A673 (cell line): ENCODE results near the gene DLG5. TPM values are rescaled to one million over a fixed set of nuclear protein-coding genes. Genes with fewer than 3 reads are reported as not detected.

Experiments used
- BruUV-seq: library from RNA; stranded (reverse); fragments of 400-500 nt; replicated peaks from 2 replicates; lab custom pipeline; 2021; lab: Mats Ljungman, UMichigan
- CTCF ChIA-PET: fragments of 300-600 bp; sonication (Branson Sonifier 250); formaldehyde crosslinking; loops from one replicate; lab custom pipeline; 2022; ENCODE audit warnings: antibody characterized with exemption; lab: Charles Lee
- POLR2A ChIA-PET: fragments of 300-600 bp; sonication (Branson Sonifier 250); formaldehyde crosslinking; loops from one replicate; lab custom pipeline; 2022; ENCODE audit warnings: antibody characterized with exemption; ENCODE audit not compliant: low non-redundant PET; lab: Charles Lee
- DNase-seq: peaks from one replicate; pipeline ENCODE4 v3.0.0-alpha.2; 2015; ENCODE audit warnings: low spot score
- H3K27ac ChIP-seq: fragments of 200-600 bp; sonication (generic); 2 replicates; pipeline ENCODE4 v1.5.1; 2016; ENCODE audit warnings: mixed run types, low read depth, mild to moderate bottlenecking, mixed read lengths, antibody characterized with exemption, low read length; ENCODE audit not compliant: poor library complexity, severe bottlenecking
- H3K27me3 ChIP-seq: fragments of 200-600 bp; sonication (generic); replicated peaks from 2 replicates; pipeline ENCODE4 v1.6.1; 2017; ENCODE audit warnings: mixed run types, low read depth, mild to moderate bottlenecking, mixed read lengths, antibody characterized with exemption, low read length; ENCODE audit not compliant: insufficient read depth, poor library complexity
- H3K36me3 ChIP-seq: fragments of 200-600 bp; sonication (generic); 2 replicates; pipeline ENCODE4 v1.6.1; 2016; ENCODE audit warnings: mixed run types, mild to moderate bottlenecking, mixed read lengths, antibody characterized with exemption, low read length; ENCODE audit not compliant: insufficient read depth, poor library complexity, severe bottlenecking
- H3K4me1 ChIP-seq: fragments of 200-600 bp; sonication (generic); 2 replicates; pipeline ENCODE4 v1.6.1; 2017; ENCODE audit warnings: mixed run types, mild to moderate bottlenecking, mixed read lengths, antibody characterized with exemption, low read length; ENCODE audit not compliant: insufficient read depth, poor library complexity, severe bottlenecking
- H3K4me3 ChIP-seq: fragments of 200-600 bp; sonication (generic); 2 replicates; pipeline ENCODE4 v1.5.1; 2016; ENCODE audit warnings: low read depth, mixed run types, mild to moderate bottlenecking, mixed read lengths, low read length; ENCODE audit not compliant: poor library complexity, severe bottlenecking
- H3K9me3 ChIP-seq: fragments of 200-600 bp; sonication (generic); 2 replicates; pipeline ENCODE4 v1.6.1; 2016; ENCODE audit warnings: mixed run types, low read depth, mild to moderate bottlenecking, mixed read lengths, antibody characterized with exemption, low read length; ENCODE audit not compliant: poor library complexity, severe bottlenecking
- EZH2 ChIP-seq: fragments of 200-600 bp; sonication (generic); IDR thresholded peaks from 2 replicates; pipeline ENCODE4 v1.6.1; 2017; ENCODE audit warnings: borderline replicate concordance, low read depth, mild to moderate bottlenecking, mixed read lengths, antibody characterized with exemption, low read length; ENCODE audit not compliant: poor library complexity, severe bottlenecking
- intact Hi-C: fragments of 100-400 bp; cut with micrococcal nuclease; formaldehyde crosslinking; loops from one replicate; pipeline ENCODE4 v1.10.0; 2022; ENCODE audit not compliant: unreplicated experiment
- total RNA-seq: library from RNA; stranded (reverse); gene quantifications from 2 replicates; pipeline ENCODE4 v1.2.3, GENCODE V29; 2021
- TF ChIP-seq, protein P1 (sequence below): fragments of 300-800, 200-600 bp; sonication (generic); conservative IDR thresholded peaks from 2 replicates; pipeline ENCODE4 v1.5.1; 2017; ENCODE audit warnings: low read depth, mild to moderate bottlenecking, antibody characterized with exemption, low read length, moderate library complexity, mixed read lengths

The DLG5 gene
- total RNA-seq, 1 experiment from 2014 or later = 44.0 TPM

DNA sequence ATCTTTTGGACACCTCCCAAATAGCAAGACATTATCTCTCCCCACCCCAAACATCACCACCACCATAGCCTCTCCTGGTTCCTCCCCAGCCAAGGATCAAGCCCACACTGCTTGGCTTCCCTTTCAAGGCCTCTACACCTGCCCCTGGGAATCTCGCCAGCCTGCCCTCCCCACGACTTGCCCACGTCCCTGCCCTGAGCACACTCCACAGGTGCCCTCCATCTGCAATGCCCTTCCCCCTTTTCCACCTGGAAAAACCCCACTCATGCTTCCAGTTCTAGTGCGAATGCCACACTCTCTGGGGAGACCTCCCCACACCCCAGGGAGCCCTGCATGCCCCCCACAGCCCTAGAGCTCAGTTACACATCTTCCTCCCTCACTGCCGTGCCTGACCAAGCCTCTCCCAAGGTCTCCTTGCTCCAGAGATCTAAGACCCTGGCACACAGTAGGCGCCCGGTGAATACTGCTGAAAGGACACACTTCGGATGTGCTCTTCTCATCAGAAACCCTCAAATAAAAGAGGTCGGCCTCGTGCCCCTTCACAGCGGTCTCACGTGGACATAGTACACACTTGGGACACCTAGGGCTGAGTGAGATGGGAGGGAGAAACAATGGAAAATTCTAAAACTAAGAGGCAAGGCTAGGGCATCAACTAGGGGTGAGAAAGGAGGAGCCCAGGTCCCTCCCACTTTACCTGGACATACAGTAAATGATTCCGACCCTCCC is 91.4 kb downstream of the DLG5 start:
- intact Hi-C loops = loop anchor here (10.0 kb wide), 1 partner anchor 670 kb away; no protein-coding TSS in a partner anchor
- peaks cover 28% of the 10 kb centered on the region for H3K4me1 ChIP-seq
- ChIA-PET POLR2A (no interaction called here), CTCF (no interaction called here)
- peaks cover 5% of the 10 kb centered on the region for H3K36me3 ChIP-seq
- DNase-seq = no peak
- H3K9me3 ChIP-seq = no peaks in the 10 kb centered on the region
- no peaks in the 10 kb centered on the region for H3K27me3 ChIP-seq
- H3K4me3 ChIP-seq = no peak overlapping the region
- TF ChIP-seq, protein P1, sequence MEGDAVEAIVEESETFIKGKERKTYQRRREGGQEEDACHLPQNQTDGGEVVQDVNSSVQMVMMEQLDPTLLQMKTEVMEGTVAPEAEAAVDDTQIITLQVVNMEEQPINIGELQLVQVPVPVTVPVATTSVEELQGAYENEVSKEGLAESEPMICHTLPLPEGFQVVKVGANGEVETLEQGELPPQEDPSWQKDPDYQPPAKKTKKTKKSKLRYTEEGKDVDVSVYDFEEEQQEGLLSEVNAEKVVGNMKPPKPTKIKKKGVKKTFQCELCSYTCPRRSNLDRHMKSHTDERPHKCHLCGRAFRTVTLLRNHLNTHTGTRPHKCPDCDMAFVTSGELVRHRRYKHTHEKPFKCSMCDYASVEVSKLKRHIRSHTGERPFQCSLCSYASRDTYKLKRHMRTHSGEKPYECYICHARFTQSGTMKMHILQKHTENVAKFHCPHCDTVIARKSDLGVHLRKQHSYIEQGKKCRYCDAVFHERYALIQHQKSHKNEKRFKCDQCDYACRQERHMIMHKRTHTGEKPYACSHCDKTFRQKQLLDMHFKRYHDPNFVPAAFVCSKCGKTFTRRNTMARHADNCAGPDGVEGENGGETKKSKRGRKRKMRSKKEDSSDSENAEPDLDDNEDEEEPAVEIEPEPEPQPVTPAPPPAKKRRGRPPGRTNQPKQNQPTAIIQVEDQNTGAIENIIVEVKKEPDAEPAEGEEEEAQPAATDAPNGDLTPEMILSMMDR = no peak
- no peak for TF ChIP-seq EZH2
- H3K27ac ChIP-seq = peak overlapping the region; percentile 79
- BruUV-seq = no TSS peak

DNA sequence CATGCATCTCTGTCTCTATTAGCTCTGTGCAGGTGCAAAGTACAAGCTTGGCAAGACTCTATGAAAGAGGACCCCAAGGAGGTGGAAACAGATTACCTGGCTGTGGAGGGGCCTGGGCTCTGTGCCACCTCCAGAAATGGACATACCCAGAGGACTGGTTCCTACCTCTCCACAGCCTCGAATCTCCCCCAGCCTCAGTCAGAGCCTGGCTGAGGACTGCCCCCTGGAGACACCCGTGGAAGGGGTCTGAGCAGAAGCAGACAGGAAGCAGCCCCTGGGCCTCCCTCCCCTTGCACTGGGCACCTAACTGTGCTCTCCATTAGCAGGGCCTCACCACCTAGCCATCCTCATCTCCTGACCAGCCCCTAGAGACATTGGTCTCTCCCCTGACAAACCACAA is 92.0 kb downstream of the DLG5 start:
- Histone ChIP-seq H3K4me1 (peaks cover 28% of the 10 kb centered on the region), H3K9me3 (no peaks in the 10 kb centered on the region), H3K4me3 (no peak overlapping the region), H3K36me3 (peaks cover 7% of the 10 kb centered on the region), H3K27me3 (no peaks in the 10 kb centered on the region), H3K27ac (no peak overlapping the region)
- BruUV-seq = no TSS peak
- ChIA-PET POLR2A (no interaction called here), CTCF (no interaction called here)
- TF ChIP-seq, protein P1 = no peak
- no peak for TF ChIP-seq EZH2
- DNase-seq = no peak
- intact Hi-C loops = loop anchor here (10.0 kb wide), 1 partner anchor 670 kb away; no protein-coding TSS in a partner anchor

DNA sequence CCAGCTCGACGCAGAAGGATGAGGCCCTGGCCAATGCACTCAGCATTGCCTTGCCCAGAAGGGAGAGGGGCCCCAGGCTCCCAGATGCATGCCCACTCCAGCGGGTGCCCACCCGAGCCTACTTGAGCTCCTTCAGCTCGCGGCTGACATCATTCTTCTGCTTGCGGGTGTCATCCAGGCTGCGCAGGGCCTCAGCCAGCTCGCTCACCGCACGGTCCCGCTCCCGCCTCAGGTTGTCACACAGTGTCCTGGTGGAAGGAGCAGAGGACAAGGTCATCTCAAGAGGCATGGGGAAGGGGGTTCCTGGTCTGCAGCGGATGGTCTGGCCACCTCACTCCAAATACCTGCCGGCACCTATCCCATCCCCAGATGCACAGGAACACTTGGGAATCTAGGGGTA is 92.8 kb downstream of the DLG5 start:
- Histone ChIP-seq H3K9me3 (no peaks in the 10 kb centered on the region), H3K4me1 (peaks cover 28% of the 10 kb centered on the region), H3K27ac (no peak overlapping the region), H3K4me3 (no peak overlapping the region), H3K36me3 (peaks cover 7% of the 10 kb centered on the region), H3K27me3 (no peaks in the 10 kb centered on the region)
- no peak for DNase-seq
- intact Hi-C loops = loop anchor here (10.0 kb wide), 1 partner anchor 669 kb away; no protein-coding TSS in a partner anchor
- no TSS peak for BruUV-seq
- ChIA-PET POLR2A (no interaction called here), CTCF (no interaction called here)
- TF ChIP-seq, protein P1 = no peak
- TF ChIP-seq EZH2 = no peak
